Frontal cortex (tissue), 4 donors: ENCODE measurements around the gene UCN2. TPM values are rescaled to one million over a fixed set of nuclear protein-coding genes. Genes with fewer than 3 reads are reported as not detected.
"Not testable (repeated sequence)": the region's sequence is repeated elsewhere in the genome, so short reads cannot be mapped to it uniquely, and the experiment has no call there.

Experiments used
- DNase-seq, 2 donors: peaks; one replicate each; pipeline ENCODE4 v3.0.0; 2012; ENCODE audit warnings: low spot score in 2 of 2
- FAIRE-seq: peaks from 2 replicates; lab custom pipeline; 2012; peaks lifted over from hg19 to GRCh38; lab: Jason Lieb, UNC
- total RNA-seq: library from RNA; depleted of rRNA; stranded (reverse); fragments of >200 nt; gene quantifications from one replicate; pipeline ENCODE4 v1.2.3, GENCODE V29; 2014
- donor health status: control.
- donor health status: control.
- donor health status: control.

The UCN2 gene
- total RNA-seq, 1 donor from 2014 or later: not detected

DNA sequence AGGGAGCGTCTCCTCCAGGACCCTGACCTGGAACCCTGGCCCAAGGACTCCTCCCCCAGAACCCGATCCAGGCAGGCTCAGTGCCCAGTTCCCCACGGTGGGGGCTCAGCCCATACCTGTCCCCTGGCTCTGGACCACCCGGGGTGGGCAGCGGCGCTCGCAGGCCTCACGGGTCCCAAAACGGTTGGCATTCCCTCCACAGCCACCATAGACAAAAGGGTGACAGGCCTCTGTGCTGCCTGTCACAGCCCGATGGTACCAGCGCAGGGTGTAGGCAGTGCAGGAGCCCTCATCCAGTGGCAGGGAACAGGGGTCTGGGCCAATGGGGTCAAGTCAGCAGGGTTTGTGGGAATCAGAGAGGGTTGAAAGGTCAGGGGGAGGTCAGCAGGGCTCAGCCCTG, 1.1 kb upstream of the UCN2 start:
- DNase-seq (no peak), FAIRE-seq (no peak)

DNA sequence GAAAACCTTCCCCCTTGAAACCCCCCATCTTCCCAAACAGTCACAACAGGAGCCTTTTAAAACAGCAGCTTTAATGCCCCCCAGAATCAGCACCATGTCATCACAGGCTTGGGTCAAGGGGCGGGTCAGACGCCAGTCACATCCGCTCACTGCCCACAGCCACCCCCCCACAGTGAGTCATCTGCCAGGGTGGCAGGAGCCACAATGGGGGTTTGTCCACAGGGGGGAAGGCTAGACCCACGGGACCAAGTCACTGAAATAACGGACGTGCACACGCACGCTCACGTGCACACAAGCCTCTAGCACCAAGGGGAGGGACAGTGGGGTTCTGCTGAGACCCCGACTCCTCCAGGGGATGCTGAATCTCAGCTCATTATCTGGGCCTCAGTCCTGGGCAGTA, 441 bp upstream of the UCN2 start:
- DNase-seq (peak; percentile 64 to 82), FAIRE-seq (no peak)

DNA sequence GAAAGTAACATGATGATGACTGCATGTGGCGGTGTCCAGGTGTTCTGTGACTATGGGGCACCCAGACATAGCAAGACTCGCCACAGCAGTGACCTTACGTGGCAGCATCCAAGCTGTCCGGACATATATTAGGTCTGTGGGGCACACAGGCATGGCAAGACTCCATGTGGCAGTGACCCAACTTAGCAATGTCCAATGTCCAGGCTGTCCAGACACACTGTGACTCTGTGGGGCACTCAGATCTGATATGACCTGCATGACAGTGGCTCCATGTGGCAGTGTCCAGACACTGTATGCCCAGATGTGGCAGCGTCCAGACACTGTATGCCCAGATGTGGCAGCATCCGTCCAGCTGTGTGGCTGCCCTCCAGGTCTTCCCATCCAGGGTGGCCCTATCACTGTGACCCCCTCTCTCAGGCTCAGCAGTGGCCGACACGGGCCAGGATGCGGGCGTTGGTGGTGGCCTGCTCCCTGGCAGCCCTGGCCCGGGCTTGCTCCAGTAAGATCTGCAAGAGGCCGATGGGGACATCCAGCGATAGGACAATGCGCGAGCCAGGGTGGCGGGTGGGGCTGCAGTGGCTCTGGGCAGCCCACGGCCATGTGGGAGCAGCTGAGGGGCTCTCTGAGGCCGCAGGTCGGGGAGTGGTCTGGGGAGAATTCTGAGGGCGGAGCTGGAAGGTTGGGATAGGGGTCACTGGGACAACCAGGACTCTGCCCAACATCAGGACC, 1.1 kb downstream of the UCN2 start:
- DNase-seq (peak in 1 of 2 donors; percentile 6), FAIRE-seq (no peak)

DNA sequence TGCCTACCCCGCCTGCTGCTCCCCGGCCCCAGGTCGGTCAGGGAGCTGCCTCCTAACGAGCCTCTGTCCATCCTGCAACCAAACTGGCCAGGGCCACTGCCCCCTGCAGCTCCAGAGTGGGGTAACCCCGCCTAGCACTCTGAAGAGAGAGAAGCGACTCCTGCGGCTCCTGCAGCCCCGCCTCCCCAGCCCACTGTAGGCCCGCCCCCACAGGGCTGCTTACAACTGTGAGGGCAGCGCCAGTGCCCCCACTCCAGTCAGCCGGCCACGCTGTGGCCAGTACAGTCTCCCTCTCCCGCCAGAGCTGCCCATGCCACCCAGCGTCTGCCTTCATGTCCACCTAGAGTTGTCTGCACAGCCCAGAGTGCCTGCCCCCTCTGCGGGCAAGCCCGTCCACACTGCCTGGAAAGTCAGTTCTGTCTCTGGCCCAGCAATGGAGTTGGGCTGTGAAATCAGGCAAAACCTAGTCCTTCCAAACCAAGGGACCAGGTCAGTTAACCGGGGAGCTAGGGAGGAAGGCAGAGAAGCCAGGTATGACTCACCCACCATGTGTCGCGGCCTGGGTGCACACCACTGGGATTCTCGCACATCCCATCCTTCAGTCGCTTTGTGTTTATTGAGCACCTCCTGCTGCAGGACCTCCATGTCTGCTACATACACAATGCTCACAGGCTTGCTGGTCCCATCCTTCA, 2.4 kb downstream of the UCN2 start:
- DNase-seq: peak; percentile 31 to 33
- no peak for FAIRE-seq

DNA sequence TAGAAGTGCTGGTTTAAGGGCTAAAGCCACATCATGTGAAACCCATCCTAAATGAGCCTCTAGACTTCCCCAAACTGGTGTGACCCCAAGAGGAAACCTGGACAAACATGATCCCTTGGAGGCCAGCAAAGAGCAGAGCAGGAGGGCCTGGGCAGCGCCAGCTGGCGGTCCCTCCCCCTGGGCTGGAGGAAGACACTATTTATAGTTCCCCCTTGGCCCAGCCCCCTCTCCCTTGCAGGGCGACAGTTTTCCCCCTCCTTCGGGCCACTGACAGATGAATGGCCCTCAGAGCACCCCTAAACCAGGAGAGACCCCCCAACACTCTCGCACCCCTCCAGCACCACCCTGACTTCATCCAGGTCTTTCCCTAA, 2.9 kb downstream of the UCN2 start:
- FAIRE-seq (no peak), DNase-seq (peak in 1 of 2 donors; percentile 23)

DNA sequence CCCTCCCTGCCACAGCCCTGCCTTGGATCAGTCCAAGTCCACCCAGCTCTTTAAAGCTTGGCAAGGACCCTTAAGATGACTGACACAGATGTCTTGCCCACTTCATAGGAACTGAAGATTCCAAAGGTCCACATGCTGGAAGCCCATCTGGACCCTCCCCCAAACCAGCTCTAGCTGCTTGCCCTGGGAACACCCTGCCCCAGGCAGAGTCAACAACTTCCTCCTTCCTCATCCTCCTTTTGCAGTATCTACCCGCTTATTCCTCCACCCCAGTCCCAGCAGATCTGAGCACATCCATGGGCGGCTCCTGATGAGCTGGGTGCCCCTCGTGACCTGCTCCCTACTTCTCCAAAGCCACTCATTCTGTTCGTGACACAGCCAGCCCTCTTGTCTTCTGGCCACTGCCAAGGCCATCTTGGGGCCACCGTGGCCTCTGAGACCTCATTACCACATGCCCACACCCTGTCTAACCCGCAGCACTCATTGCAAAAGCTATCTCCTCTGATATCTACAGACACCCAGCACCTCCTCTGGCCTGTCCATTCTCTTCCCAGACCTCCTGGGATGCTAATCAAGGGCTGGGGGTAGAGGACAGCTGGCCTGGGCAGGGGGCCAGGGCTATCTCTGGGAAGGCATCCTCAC, 5.0 kb downstream of the UCN2 start:
- DNase-seq (no peak), FAIRE-seq (no peak)

DNA sequence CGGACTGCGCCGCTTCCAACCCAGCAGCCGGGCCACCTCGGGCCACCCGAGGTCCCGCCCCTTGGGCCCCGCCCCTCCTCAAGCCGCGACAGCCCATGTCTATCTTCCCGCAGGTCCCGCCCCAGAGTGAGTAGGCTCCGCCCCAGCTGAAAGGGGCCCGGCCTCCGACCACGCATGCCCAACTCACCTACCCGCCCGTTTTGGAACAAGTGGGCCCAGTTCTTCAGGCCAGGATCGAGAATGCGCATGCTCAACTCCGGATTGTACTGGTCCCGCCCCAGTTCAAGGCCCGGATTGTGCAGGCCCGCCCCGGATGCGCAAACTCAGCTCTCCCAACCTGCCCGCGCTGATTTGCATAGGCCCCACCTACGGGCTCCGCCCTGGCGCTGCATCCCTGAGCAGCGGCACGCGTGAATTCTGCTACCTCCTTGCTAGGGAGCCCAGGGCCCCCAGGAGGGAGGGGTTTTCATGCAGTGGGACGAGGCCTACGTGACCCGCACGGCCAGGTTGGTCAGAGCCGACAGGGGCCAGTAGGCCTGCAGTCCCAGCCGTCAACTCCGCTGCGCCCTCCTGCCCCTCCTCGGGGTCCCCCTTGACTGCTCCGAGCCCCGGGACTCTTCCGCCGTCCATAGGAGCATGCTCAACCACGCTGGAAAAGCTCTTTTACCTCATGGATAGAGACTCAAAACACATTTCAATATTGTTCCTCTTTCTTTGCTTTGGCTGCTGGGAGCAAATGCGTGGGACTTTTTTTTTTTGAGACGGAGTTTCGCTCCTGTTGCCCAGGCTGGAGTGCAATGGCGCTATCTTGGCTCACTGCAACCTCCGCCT, 6.6 kb downstream of the UCN2 start, which contains the start of gene PFKFB4:
Gene PFKFB4 (minus strand): TSS at position 8 of the 831 bp plus-strand sequence. CDS start 26 bp downstream, outside the sequence.
- peak; percentile 39 for FAIRE-seq
- peak; percentile 94 to 98 for DNase-seq

DNA sequence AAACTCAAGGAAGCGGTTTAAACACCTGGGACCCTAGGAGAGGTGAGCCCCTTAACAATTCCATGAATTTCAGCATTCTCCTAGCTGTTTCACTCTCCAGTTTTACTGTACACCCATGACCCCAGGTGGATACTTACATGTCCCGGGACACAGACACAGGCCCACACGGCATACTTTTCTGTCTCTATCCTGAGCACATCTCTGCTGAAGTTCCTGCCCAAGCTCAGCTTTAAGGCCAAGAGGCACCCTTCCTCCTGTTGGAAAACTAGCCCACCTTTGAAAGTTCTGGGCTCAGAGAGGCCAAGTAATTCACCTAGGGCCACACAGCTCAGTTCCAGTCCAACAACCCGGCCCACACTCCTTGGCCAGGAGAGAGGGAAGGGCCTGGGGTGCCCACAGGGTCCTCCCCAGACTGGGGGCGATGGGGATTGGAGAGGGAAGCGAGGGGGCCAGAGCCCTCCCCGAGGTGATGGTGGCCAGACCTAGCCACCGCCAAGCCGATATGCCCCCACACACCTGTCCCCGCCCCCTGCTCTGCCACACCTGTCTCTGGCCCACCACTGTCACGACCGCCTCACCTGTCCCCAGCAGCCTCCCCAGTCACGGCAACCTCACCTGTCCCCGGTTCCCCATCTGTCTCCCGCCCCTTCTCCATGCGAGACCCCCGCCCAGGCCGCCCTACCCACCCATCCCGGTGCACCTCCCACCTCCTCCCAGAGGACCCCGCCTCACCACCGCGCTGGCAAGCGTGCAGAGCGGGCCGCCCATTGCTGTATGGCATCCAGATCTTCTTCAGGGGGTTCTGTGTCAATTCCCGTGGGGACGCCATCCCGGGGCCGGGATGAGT, 7.4 kb downstream of the UCN2 start:
- DNase-seq (no peak), FAIRE-seq (no peak)

DNA sequence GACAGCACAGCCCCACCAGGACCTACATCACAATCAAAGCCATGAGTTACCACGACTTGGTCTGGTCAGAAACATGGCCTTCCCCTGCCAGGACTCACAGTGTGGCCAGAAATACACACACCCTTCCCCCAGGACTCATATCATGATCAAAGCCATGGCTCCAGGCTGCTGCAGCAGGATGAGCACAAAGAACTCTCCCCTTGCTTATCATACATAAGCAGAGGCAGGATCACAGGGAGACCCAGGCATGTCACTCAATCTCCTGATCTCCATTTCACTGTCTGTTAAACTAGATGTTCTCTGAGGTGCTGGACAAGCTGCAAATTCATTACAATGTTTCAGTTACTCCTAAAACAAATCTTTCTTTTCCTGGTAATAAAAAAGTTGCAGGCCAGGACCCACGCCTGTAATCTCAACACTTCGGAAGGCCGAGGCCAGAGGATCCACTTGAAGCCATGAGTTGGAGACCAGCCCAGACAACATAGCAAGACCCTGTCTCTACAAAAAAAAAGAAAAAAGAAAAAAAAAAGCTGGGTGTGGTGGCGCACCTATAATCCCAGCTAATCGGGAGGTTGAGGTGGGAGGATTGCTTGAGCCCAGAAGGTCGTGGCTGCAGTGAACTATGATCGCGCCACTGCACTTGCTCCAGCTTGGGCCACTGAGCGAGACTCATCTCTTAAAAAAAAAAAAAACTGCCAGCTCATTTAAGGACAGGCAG, 8.2 kb downstream of the UCN2 start:
- no peak for DNase-seq
- FAIRE-seq: no peak

DNA sequence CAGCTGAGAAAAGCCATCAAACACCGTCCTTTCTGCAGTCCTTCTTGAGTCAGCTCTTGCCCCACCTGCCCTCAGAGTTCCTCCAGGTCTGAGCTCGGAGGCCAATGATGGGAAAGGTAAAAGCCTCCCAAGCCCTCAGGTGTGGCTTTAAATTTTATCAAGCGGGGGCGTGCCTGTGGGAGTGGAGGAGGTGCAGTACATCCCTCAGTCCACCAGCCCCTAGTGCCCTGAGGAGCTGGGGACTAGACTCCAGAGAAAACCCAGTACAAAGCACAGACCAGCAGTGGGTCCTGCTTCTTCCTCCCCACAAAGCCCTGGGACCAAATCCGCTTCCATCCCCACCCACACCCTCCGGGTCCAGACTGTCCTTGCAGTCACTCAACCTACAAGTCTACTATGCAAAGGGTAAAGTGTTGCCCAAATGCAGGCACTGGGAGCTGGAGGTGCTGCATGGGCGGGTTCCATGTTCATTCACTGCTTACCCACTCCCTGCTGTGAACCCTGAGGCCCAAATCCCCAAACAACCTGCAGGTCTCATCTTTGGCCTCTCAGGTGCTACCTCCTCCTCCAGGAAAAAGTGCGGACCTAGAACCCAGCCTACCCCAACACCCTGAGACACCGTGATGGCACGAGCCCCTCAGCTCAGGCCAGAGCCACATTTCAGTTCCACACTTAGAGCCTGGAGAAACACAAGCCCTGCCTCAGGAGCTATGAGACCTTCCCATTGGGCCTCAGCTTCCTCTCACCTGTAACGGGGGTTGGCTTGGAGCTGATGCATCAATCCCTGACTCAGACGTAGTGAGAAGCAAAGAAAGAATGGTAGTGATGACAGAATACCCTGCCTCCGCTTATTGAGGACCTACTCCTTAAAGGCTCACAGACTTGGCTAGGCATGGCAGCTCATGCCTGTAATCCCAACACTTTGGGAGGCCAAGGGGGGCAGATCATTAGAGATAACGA, 9.4 kb downstream of the UCN2 start:
- FAIRE-seq: no peak
- DNase-seq: no peak

DNA sequence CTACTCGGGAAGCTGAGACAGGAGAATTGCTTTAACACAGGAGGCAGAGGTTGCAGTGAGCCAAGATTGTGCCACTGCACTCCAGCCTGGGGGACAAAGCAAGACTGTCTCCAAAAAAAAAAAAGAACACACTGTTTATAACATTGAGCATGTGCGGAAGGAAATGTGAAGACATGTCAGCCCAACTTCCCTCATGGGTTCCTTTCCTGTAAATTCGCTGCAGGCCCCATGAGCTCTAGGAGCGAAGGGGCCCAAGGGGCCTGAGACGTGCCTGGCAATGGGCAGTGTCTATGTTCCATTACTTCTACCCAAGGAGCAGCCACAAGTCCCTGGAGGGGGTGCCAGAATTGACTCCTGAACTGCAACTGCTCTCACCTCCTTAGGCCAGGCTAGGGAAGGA, 10.2 kb downstream of the UCN2 start:
- FAIRE-seq: no peak

DNA sequence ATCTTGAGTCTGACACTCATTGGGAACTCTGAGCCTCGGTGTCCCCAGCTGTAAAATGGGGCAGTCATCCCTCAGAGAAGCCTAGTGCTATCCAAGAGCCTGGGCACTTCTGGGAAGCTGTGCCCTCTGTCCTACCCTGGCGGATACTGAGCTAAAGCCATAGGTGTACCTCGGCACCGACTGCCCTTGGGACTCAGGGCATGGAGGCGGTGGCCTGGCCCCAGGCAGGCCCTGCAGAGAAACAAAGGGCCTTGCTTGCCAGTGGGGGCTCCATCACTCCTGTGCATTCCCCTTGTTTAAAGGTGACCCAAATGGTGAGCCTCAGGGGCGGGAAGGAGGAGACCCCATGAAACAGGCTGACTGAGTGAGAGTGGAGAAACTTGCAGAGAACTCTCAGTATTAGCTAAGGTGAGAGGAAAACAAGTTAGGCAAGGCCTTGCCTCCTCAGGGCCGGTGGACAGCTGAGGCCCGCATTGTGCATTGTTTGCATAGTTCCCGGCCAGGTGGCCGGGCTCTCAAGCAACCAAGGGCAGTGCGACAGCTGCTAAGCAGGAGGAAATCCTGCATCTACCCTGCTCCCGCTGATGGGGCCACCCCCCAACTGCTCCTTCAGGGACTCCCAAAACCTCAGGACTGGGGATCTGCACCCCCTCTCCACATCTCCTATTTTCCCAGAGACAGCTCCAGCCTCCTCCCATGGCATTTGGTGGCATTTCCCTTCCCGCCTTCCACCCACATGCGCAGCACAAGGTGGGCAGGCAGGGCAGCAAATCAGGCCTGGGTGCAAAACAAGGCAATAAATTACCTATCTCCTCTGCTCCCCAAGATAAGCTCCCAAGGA, 11.2 kb downstream of the UCN2 start:
- DNase-seq: no peak
- FAIRE-seq: no peak

More for the DNA sequence above, 10.2 kb downstream of the UCN2 start:
- no peak for DNase-seq

DNA sequence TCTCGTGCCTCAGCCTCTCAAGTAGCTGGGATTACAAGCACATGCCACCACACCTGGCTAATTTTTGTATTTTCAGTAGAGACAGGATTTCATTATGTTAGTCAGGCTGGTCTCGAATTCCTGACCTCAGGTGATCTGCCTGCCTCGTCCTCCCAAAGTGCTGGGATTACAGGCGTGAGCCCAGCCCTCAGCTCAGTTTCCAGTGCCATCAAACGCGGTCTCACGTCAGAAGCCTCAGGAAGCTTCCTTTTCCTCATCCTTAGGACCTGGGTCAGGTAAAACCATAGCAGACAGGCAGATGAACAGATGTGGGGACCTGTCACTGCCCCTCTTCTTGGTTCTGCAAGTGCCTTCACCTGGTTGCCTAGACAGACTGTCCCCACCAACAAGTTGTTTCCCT, 11.9 kb downstream of the UCN2 start:
- not testable (repeated sequence) for DNase-seq, FAIRE-seq

DNA sequence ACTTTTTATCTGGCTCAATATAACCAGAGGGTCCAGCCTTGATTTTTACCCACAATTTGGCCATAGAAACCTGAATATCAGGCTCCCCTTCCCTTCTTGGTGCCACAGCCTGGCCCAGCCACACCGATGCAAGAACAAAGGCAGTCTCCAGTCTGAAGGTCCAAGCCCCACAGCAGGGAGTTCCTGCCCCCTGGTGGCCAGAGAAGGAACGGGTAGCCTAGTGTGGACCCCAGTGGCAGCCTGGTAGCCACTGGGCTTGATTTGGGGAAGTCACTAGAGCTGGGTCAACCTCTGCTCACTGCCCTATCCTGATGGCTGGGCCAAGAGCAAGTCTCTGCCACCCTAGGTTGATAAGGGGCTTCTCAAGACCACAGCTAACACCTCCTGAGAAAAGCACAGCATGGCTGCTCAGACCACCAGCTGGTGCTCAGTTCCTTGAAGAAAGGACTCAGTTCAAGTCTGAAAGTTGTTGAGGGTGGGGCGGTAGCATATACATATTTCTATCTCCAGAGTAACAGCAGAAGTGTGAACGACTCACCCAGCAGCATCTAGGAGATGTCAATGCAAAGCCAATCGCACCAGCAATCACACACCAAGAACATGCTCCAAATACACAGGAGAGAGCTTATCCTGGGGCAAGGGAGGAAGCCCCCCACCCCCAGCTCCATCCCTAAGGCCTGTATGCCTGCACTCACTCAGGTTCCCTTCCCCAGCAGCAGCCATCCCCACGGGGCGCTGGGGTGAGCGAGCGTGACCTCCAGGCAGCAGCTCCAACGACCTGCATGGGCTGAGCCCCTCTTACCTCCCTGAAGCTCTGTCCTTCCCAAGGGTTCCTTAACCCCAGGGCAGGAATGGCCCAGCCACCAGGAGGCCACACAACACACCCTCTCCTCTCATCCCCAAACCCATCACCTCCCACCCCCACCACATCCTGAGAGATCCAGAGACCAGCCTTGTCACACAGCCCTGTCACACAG, 14.6 kb downstream of the UCN2 start:
- DNase-seq (peak; percentile 49 to 75), FAIRE-seq (no peak)

DNA sequence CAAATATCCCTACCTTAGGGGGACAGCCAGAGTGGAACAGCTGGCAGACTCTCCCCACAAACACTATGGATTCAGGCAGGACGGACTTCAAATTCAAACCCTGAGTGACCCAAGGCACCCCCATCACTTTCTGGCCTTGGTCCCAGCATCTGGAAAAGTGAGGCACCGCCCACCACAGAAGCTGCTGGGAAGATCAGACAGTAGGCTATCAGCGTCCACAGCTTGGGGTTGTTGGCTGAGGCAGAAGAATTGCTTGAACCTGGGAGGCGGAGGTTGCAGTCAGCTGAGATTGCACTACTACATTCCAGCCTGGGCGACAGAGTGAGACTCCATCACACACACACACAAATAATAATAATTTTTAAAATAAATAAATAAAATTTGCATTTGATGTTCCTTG, 15.5 kb downstream of the UCN2 start:
- no peak for DNase-seq
- FAIRE-seq: no peak
